COR-L47 (cell line): ENCODE measurements around the gene RPS27L.

Experiments used
- DNase-seq: peaks from one replicate; lab custom pipeline; 2025; lab: John Stamatoyannopoulos, UW

RPS27L gene

GRCh38 chr15:63188247-63188925 lies 31.1 kb upstream of the RPS27L start:
- DNase-seq = no peak

- no peak for DNase-seq
Measured at GRCh38 chr15:63187589-63188226, 30.4 kb upstream of the RPS27L start.

- no peak for DNase-seq
Measured at GRCh38 chr15:63186065-63186464, 28.8 kb upstream of the RPS27L start.

DNA sequence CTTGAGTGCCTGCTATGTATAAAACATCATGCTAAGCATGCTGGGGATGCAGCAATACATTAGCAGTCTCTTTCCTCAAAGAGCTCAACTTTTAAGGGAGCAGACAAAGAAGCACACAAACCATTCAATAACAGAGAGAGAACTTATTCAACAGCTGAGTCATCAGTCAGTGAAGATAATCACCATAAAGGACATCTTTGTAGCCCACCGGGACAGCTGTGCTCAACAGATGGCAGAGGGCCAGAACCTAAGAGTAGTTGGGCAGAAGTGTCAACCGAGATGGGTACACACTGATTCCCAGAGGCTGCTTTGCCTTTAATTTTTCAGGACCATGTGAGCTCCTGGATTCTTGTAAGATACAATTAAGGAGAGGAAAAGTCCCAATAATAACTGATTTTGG lies 27.9 kb upstream of the RPS27L start:
- no peak for DNase-seq

GRCh38 chr15:63181648-63182047 lies 24.4 kb upstream of the RPS27L start:
- DNase-seq = no peak

GRCh38 chr15:63180746-63181145 lies 23.5 kb upstream of the RPS27L start:
- DNase-seq = no peak

DNA sequence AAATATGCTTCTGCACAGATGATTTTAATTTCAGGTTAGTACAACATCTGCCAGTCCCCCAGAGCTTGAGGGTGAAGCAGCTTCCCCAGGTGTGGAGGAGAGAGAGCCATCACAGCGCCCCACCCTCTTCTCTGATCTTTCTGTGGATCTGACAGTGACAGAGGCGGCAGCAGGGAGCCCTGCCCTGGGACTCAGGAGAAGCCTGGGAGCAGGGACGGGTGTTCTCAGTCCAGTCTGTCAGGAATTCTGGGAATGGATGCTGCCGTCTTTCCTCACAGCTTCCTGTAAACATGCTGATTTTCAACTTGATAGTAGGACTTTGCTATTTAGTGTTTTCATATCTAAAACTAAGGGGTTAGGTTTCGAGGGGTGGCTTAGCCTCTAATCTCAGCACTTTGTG lies 20.8 kb upstream of the RPS27L start:
- peak; percentile 57 for DNase-seq

GRCh38 chr15:63176302-63176701 lies 19.0 kb upstream of the RPS27L start:
- DNase-seq = no peak

DNA sequence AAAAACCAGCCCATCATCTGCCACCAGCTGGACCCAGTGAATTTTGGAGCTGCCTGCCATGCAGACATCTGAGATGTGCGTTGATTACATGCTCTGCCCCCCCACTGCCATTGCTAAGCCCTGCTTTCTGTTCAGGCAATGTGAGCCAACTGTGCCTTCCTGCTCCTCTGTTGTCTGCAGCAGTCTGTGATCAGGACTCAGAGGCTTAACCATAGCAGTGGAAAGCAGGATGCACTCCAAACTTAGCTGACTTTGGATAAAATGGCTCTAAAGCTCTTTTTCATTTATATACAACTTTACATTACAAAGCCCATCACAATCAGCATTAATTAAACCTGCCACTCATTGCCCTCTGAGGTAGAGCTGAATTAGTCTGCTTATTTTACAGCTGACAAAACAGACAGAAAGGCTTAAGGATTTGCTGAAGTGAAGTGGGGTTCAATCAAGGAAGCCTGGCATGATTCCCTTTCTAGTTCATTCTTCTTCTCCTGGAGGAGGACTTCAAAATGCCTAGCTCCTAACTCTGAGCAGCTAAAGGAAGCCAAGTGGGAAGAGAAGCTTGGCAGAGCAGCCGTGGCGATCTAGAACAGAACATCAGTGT lies 15.7 kb upstream of the RPS27L start:
- DNase-seq = no peak

DNA sequence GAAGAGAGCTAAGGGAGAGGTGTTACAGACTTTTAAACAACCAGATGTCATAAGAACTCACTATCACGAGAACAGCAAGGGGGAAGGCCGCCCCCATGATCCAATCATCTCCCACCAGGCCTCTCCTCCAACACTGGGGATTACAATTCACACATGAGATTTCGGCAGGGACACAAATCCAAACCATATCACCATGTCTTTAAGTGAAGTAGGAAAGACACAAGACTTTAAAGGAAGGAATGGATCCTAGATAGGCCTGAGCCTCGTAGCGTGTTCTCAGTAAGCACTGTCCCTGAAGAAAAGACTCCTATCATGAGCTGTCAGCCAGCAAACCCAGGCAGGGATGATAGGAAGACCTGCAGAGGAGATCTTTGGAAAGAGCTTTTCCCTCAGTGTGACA lies 15.1 kb upstream of the RPS27L start:
- no peak for DNase-seq

- no peak for DNase-seq
Measured at GRCh38 chr15:63169788-63170187, 12.5 kb upstream of the RPS27L start.

- DNase-seq = no peak
Measured at GRCh38 chr15:63166219-63166618, 8.9 kb upstream of the RPS27L start.

- no peak for DNase-seq
Measured at GRCh38 chr15:63165166-63165859, 8.0 kb upstream of the RPS27L start.

DNA sequence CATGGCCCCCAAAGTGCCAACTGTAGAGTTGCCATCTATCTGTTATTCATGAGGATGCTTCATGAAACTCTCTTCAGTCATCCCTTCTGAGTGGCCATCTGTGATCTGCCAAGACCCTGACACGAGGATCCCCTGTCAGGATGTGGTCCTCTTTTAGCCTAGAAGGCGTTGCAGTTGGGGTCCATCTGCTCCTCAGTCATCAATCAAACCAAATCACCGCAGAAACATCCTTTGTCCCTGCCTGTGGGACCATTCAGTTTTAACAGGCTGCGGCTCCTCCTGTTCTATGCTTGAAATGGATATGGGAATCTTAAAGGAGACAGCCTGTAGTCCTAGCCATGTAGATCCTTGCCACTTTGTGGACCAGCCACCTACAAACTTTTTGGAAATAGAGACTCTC lies 5.9 kb upstream of the RPS27L start:
- DNase-seq = no peak

GRCh38 chr15:63160638-63161037 lies 3.4 kb upstream of the RPS27L start:
- DNase-seq = no peak

- no peak for DNase-seq
Measured at GRCh38 chr15:63157891-63158431, 684 bp upstream of the RPS27L start.

DNA sequence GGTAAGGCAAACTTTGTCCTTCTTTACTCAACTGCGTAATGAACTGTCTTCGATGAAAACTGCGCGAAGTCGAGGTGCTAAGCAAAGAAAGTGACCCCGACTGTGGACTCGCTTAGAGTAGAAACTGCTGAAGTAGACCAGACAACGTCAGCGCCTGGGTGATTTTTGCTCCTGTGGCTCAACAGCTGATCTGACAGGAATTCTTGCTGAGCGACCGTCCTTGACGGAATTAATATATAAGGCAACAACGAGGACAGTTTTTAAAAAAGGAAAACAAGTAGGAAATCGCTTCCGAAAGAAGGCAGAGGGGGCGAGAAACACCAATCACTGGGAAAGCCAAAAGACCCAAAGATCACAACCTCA lies 541 bp downstream of the RPS27L start:
- no peak for DNase-seq

GRCh38 chr15:63156086-63156710 lies 1.1 kb downstream of the RPS27L start:
- DNase-seq = no peak

GRCh38 chr15:63155486-63155885 lies 1.8 kb downstream of the RPS27L start:
- no peak for DNase-seq

- no peak for DNase-seq
Measured at GRCh38 chr15:63151665-63152064, 5.6 kb downstream of the RPS27L start.

GRCh38 chr15:63146684-63147083 lies 10.6 kb downstream of the RPS27L start:
- DNase-seq = no peak

- no peak for DNase-seq
Measured at GRCh38 chr15:63145426-63145825, 11.9 kb downstream of the RPS27L start.
